Breast epithelium (tissue), 3 donors: ENCODE data around the gene KIR2DL3.

Experiments used
- CTCF ChIP-seq, 3 donors: fragments of 450-650 bp; IDR thresholded peaks; one replicate each; pipeline ENCODE4 v1.5.1; 2016 to 2017; ENCODE audit warnings: antibody characterized with exemption in 3 of 3, mild to moderate bottlenecking in 3 of 3, moderate library complexity in 3 of 3
- POLR2A ChIP-seq: fragments of 450-650 bp; IDR thresholded peaks from one replicate; pipeline ENCODE4 v1.6.1; 2016; ENCODE audit warnings: antibody characterized with exemption, mild to moderate bottlenecking, moderate library complexity
- POLR2AphosphoS5 ChIP-seq, 3 donors: sonication (generic); formaldehyde crosslinking; IDR thresholded peaks; one replicate each; pipeline ENCODE4 v1.6.1; 2017; ENCODE audit warnings: antibody characterized with exemption in 3 of 3

GRCh38 chr19:54696117-54696548 lies 42.2 kb upstream of the KIR2DL3 start:
- TF ChIP-seq CTCF (IDR thresholded peaks at IDR 0.05) (no peak), POLR2AphosphoS5 (IDR thresholded peaks at IDR 0.05) (no peak), POLR2A (no peak)
